Left ventricle myocardium superior (tissue), 1 donor: ENCODE data around the gene PTPN21. TPM values are rescaled to one million over a fixed set of nuclear protein-coding genes. Genes with fewer than 3 reads are reported as not detected.

Experiments
- ATAC-seq: fragments of 200-7000 bp; cut with Tn5 transposase; one replicate; pipeline ENCODE4 v1.9.1; 2020; ENCODE audit warnings: mild to moderate bottlenecking, moderate library complexity
- DNase-seq: peaks from one replicate; pipeline ENCODE4 v3.0.0-alpha.2; 2020
- intact Hi-C: fragments of 100-400 bp; cut with micrococcal nuclease; formaldehyde crosslinking; loops from one replicate; pipeline ENCODE4 v1.11.0; 2022
- long read RNA-seq: library from polyadenylated mRNA; unstranded; transcript quantifications from one replicate; pipeline ENCODE4 v2.0.0, GENCODE V29; 2021
- total RNA-seq: library from RNA; stranded (reverse); fragmentation: NEBNext Ultra II Directional; extraction: Animal tissue kit (Norgen Biotek cat#: 25700); gene quantifications from one replicate; pipeline ENCODE4 v1.2.1, GENCODE V29; 2021
- donor health status: DM: no; HTN: yes; CAD: no; lungs with severe emphysema.

PTPN21 gene
- 37.8 TPM for total RNA-seq
- long read RNA-seq, partial matches to known transcripts: 22 of 23 reads
- long read RNA-seq, other reads (novel, unspliced or antisense): 1 of 23 reads

DNA sequence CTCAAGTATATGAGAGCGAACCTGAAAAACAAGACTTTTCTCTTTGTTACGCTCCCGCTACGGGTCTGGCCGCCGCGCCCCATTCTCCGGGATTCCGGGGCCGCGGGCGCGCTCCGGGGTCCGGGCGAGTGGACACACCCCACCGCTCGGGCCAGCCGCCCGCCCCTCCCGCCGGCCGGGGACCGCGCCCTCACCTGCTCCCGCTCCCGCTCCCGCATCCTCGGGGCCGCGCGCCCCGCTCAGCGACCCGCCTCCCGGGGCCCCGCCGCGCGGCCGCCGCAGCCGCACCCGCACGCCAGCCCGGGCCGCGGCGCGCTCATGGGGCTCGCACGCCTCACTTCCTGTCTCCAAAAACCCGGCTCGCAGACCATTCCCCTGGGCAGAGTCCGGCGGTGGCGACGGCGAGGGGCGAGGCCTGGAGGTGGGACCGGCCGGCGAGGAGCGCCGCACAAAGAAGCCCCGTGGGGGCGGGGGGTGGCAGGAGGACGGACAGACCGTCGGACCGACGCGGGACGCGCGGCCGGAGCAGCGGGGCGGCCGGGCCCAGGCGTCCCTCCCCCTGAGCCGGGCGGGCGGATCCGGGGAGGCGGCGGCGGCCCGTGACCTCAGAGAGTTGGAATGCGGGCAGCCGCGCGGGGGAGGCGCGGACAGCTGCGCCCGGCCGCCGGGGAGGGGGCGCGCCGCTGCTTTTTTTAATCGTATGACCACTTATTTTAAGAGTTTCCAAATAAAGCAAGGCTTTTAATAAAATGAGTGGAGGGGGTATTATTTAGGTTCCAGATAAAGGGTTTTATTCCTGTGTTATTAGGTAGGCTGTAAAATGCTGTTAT, at the start of gene PTPN21:
PTPN21 (minus strand) TSS at position 551 of the 830 bp plus-strand sequence. CDS start 4,590 bp downstream, outside the sequence.
- intact Hi-C loops: no loop called here
- ATAC-seq (peak; percentile 92), DNase-seq (peak; percentile 91)

DNA sequence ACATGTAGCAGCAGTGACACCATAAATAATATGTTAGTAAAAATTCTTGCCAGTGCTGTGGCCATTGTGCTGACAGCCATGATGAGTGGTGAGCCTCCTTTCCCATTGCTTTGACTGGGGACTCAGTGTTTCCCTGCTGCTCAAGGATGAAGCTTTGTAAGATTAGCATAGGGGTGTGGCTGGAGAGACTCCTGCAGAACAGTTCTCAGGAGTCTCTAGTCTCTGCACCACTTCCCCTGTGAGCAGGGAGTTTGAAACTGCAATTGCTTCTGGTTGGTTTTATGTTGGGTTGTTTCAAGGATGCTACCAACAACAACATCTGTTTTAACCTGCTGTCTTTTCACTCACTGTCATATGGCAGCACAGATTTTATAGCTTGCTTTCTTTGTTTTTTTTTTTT, 49.4 kb upstream of the PTPN21 start:
- no peak for ATAC-seq
- intact Hi-C loops: no loop called here
- DNase-seq: no peak

DNA sequence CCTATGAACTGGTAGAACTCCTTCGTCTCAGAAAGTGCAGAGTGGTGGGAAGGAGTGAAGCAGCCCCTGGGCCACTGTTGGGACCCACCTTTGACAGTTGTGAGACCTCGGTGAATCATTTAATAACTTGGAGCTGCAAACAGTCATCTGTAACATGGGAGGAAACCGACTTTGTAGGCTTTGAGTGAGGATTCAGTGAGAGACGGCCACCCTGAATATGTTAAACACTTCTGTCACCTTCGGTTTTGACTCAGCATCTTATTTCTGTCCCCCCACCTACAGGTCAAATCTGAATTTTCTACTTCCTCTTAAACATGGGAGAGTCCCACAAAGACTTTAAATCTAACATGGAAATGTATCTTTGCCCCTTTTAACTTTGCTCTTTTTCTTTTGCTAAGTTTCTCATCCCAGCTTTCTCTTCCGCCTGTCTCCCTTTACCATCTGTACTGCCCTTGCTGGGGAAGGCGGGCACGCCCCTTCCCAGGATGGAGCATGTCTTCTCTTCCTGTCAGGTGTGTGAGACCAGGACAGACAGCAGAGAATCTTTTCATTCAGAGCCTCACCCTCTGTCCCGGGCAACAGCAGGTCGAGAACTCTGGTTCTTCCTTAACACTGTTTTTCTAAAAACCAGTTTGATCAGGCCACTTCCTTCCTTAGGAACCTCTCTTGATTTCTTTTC, 45.1 kb upstream of the PTPN21 start:
- no peak for DNase-seq
- no peak for ATAC-seq
- intact Hi-C loops: no loop called here

DNA sequence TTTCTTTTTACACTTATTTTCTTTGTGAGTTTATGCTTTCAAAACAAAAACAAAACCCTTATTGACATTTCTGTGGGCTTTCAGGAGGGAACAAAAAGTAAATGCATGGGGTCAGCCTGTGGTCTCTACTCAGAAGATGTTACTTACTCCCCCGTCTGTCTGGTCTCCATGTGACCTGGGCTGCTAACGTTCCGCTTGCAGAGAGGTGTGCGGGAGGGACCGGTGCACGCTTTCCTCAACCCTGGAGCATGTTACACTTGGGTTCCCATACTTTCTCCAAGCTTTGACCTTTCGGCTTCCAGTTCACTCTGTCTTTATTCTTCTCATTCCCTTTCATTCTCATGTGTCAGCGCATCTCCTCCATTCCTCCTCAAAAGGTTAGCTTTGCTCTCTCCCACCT, 44.5 kb upstream of the PTPN21 start:
- intact Hi-C loops: no loop called here
- ATAC-seq (no peak), DNase-seq (no peak)

DNA sequence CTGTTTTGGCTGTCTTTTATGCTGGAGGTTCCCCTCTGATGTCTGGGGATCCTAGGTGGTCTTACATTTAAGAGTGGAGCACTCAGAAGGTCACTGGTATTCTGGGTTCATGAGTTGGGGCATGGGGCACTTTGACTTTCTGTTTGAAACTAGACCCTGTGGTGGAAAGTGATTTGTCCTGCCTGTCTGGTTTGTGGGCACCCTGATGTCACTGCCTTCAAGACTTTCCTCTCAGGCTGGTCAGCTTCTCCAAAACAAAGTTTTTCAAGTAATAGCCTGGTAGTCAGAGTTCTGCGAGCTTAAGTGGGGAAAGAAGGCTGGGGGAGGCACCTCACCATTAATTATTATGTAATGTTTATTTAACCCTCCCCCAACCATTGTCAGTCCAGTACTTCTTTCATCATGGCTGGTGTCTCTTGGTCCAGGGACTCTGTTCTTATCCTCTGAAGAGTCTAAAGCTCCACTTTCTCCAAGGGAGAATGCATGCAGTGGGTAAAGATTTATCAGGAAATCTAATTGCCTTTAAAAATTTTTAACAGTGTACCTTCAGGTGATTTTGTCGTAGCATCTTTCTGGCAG, 43.4 kb upstream of the PTPN21 start:
- intact Hi-C loops: no loop called here
- DNase-seq: no peak
- ATAC-seq: no peak

DNA sequence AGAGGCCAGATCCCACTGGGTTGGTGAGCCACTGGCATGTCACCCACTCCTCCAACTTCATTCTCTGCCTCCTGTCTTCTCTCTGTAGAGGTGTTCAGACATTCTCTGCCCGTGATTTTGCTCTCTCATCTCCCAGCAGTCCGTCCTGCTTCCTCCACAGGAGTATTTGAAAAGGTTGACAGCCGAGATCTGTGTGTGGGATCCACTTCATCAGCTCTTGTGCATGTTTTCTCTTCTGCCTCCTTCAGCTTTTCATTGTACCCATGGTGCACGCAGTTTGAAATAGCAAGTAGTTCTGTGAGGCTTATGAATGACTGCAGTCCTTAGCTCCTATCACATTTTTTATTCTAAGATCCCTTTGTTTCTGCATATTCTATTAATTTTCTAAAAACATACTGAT, 42.8 kb upstream of the PTPN21 start:
- DNase-seq: no peak

DNA sequence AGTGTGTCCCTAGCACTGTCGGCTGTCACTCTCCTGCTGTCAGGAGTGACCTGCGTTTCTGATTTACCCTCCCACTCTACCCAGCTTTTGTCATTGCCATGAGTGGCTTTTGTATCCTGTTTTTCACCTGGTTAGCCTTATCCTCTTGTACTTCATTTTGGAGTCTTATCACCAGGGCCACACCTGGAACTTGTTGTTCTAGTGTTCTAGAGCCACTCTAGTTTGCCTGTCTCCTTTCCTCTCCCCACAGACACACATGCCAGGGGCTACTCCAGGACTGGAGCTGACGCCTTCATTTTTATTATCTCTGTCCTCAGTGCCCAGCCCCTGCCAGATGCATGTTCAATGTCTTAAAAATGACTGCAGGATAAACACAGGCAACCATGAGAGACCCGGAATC, 42.2 kb upstream of the PTPN21 start:
- intact Hi-C loops: no loop called here
- ATAC-seq (no peak), DNase-seq (no peak)

More for the DNA sequence above, 42.8 kb upstream of the PTPN21 start:
- ATAC-seq: no peak
- intact Hi-C loops: no loop called here

DNA sequence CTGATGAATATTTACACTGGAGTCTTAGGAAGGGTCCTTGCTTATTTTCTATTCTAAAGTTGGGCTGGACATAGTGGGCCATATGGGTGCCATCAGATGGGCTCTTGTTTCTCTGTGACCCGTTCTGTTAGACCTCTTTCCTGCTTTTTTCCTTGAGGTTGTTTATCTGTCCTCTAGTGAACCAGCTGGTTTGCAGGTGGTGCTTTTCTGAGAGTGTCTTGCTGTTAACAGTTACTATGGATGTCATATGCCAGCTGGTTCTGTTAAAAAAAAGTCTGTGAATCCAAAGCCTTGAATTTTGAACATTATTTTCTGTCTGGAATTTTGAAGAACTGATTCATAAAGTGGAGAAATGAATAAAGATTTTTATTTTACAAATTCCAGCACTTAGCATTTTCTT, 37.2 kb upstream of the PTPN21 start:
- ATAC-seq: no peak
- DNase-seq: no peak
- intact Hi-C loops: no loop called here

DNA sequence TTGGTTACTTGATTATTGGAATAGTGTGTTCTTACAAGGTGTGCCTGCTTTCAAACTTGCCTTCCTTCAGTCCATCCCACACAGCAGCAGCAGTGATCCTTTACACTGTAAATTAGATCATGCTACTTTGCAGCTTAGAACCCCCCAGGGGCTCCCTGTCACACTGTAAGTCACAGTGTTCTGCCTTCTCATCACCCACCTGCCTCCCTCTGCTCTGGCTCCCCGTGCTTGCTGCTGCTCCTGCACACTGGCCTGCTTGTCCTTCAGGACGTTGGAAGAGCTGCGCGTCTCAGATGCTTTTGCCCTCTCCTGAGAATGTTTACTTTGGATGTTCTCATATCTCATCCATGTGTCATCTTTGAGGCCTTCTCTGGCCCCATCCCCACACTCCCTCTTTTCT, 35.4 kb upstream of the PTPN21 start:
- ATAC-seq (no peak), DNase-seq (no peak)
- intact Hi-C loops: no loop called here

DNA sequence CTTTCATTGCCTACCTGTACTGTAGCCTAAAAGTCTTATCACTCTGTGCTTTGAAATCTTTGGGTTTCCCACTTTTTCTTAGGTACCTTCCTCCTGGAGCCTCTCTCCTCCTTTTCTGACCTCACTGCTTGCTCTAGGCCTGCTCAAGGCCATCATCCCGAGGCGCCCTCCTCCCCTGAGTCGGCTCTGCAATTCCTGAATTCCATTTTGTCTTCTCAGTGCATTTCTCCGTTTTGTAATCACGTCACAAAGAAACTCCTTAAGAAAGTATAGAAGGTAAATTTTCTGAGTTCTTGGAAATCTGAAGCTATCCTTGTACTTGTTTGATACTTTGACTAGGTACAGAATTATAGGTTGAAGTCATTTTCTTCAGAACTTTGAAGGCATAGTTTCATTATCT, 33.3 kb upstream of the PTPN21 start:
- intact Hi-C loops: no loop called here
- DNase-seq (no peak), ATAC-seq (no peak)

DNA sequence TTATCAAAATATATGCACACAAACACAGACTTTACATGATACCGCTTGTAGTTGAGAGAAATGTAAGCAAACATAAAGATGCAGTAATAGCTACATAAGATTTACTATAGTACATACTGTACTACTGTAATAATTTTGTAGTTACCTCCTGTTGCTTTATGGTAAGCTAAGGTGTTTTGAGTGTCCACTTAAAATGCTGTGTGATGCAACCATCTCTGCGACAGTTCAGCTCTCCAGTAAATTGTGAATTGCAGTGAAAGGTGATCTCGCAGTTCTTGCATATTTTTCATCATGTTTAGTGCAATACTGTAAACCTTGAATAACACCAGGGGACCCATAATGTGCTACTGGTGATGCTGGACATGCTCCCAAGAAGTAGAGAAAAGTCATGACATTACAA, 29.6 kb upstream of the PTPN21 start:
- intact Hi-C loops: no loop called here
- ATAC-seq: no peak
- no peak for DNase-seq

DNA sequence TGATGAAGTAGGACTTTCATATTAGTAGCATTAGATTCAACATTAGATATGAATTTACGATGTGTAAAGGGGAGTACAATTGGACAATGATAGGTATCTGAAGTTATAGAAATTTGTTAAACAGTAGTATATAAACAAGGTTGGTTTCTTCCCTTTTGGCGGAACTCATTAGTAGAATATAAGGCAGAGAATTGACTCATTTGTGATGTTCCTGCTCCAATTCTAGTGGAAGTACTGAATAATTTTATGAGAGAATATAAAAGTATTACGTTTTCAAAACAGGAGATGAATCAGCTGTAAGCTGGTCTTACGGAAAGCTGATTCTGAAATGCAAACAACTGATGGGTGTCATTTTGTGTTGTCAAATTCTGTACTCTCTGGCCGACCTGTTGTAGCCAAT, 21.4 kb upstream of the PTPN21 start:
- intact Hi-C loops: no loop called here
- DNase-seq (no peak), ATAC-seq (no peak)

DNA sequence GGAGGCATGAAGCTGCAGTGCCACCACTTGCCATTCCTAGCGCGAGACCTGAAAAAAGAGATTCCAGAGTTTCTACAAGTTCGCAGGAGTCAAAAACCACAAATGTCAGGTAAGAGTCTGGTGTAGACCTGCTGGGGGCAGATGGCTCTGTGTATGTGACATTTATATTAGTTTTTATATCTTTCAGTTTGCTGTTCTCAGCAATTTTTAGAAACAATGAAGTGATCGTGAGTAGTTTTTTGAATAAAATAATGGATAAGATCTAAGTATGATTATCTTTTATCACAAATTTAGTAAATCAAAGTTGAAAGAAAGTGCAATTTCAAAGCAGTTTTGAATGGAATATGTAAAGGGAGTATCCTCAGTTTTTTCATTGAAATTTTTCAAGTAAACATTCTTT, 17.3 kb upstream of the PTPN21 start:
- ATAC-seq (no peak), DNase-seq (no peak)
- intact Hi-C loops: no loop called here

DNA sequence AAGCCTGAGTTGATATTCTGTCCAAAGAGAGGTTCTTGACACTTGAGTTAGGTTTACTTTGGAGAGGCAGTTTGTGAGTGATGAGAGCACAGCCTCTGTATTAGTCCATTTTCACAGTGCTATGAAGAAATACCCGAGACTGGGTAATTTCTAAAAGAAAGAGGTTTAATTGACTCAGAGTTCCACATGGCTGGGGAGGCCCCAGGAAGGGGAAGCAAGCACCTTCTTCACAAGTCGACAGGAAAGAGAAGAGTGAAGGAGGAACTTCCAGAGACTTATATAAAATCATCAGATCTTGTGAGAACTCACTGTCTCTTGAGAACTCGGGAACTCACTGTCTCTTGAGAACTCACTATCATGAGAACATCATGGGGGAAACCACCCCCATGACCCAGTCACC, 13.4 kb upstream of the PTPN21 start:
- DNase-seq: no peak

DNA sequence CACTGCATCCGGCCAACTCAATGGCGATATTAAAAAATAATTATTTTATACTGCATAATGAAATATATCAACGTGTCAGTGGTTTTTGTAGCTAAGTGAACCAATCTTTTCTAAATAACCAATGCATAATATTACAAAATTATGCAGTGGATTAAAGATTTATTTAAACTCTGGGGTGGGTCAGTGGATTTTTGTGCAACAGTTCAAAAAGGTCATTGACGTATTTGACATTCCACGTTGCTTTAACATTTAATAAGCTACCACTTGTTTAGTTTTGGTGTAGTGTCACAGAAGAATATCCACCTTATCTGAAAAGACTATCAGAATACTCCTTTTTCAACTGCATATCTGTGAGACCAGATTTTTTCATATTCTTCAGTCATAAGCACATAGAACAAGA, 10.6 kb upstream of the PTPN21 start:
- DNase-seq: no peak
- ATAC-seq: no peak
- intact Hi-C loops: no loop called here

More for the DNA sequence above, 13.4 kb upstream of the PTPN21 start:
- no peak for ATAC-seq
- intact Hi-C loops: no loop called here

DNA sequence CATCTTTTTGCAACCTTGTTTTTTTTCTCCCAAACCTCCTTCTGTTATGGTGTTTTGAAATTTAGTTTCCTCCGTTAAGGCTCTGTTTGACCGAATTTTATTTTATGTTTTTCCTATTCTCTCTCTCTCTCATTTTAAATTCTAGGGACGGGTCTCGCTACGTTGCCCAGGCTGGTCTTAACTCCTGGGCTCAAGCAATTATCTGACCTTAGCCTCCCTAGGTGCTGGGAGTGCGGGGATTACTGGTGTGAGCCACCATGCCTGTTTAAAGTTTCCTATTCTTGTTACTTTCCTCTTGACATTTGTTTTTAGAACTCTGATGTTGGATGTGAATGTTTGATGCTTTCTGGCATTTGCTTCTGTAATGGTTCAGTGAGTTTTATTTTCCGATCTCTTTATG, 9.0 kb upstream of the PTPN21 start:
- no peak for DNase-seq
- intact Hi-C loops: loop anchor here (5.0 kb wide), 1 partner anchor 72 kb away; no protein-coding TSS in a partner anchor
- no peak for ATAC-seq

DNA sequence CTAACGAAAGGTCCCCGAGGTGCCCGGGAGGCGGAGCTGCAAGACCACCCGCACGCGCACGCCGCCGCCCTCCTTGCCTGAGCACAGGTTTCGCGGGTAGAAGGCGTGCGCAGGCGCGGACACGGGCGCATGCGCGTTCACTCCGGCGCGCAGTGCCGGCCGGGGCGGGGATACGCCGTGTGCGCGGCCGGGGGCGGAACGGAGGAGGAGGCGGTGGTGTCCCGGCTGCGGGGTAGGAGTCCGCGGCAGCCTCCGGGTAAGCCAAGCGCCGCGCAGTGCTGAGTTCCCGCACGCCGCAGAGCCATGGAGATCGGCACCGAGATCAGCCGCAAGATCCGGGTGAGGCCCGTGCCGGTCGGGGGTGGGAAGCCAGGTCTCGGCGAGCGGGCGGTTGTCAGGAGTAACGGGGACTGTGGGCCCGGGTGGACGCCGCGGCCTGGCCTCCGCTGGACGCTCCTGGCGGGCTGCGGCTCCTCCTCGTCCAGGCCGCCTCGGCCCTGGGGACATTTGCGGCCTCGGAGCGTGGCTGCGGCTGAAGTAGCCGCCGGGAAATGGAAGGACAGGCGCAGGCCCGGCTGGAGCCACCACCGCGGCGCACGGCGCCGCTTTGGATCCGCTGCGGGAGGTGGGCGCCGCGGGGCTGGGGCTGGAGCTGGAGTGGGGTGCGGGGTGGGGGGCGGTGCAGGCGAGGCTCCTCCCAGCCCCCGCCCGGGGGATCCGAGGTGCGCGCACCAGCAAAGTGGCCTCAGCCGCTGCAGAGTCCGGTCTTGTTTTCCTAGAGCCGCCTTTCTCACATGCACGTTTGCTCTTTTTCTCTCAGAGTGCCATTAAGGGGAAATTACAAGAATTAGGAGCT, 8.3 kb upstream of the PTPN21 start, which contains the start of gene ZC3H14:
ZC3H14 (plus strand) TSS at position 207 of the 856 bp plus-strand sequence; CDS start at position 304, 97 bp downstream.
- DNase-seq (peak; percentile 93), ATAC-seq (peak; percentile 99)
- intact Hi-C loops: loop anchor here (5.0 kb wide), 1 partner anchor 71 kb away; no protein-coding TSS in a partner anchor

DNA sequence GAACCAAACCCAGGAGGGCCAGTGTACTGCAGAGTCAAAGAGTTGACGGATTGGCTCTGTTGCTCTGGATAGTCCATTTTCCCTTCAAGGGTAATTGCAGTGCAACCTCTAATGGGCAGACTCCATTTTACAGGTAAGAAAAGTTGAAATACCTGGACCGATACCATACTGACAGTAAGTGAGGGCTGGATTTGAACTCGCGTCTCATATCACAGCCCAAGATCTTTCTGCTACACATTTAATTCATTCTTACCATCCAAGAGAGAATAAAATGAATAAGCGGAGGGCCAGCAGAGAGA, 7.7 kb upstream of the PTPN21 start:
- ATAC-seq (no peak), DNase-seq (no peak)
- intact Hi-C loops: loop anchor here (5.0 kb wide), 1 partner anchor 70 kb away; no protein-coding TSS in a partner anchor

DNA sequence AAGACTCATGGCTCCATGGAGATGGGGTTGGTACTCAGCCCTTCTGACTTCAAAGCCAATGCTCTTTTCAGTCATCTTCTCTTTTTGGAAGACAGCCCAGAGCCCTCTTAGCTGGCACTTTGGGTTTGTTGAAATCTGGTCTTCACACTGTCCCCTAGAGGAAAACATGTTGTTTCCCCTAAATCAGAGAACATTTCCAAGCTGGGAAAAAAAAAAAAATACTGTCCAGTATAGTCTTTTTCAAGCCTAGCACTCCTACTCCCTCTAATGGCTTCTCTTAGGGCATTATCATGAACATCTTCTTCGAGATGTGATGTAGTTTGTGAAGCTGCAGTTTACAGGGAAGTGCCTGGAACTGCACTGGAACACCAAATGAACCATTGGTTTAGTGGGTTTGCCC, 5.0 kb upstream of the PTPN21 start:
- intact Hi-C loops: loop anchor here (5.0 kb wide), 1 partner anchor 68 kb away; no protein-coding TSS in a partner anchor
- ATAC-seq: no peak
- DNase-seq: no peak
